A673 (cell line): Measurements from ENCODE around the gene HOXD8.

Source experiments
- EZH2 ChIP-seq: fragments of 200-600 bp; sonication (generic); IDR thresholded peaks from 2 replicates; pipeline ENCODE4 v1.6.1; 2017; ENCODE audit warnings: borderline replicate concordance, low read depth, mild to moderate bottlenecking, mixed read lengths, antibody characterized with exemption, low read length; ENCODE audit not compliant: poor library complexity, severe bottlenecking
- TF ChIP-seq, protein P1 (sequence below): fragments of 300-800, 200-600 bp; sonication (generic); conservative IDR thresholded peaks from 2 replicates; pipeline ENCODE4 v1.5.1; 2017; ENCODE audit warnings: low read depth, mild to moderate bottlenecking, antibody characterized with exemption, low read length, moderate library complexity, mixed read lengths

DNA sequence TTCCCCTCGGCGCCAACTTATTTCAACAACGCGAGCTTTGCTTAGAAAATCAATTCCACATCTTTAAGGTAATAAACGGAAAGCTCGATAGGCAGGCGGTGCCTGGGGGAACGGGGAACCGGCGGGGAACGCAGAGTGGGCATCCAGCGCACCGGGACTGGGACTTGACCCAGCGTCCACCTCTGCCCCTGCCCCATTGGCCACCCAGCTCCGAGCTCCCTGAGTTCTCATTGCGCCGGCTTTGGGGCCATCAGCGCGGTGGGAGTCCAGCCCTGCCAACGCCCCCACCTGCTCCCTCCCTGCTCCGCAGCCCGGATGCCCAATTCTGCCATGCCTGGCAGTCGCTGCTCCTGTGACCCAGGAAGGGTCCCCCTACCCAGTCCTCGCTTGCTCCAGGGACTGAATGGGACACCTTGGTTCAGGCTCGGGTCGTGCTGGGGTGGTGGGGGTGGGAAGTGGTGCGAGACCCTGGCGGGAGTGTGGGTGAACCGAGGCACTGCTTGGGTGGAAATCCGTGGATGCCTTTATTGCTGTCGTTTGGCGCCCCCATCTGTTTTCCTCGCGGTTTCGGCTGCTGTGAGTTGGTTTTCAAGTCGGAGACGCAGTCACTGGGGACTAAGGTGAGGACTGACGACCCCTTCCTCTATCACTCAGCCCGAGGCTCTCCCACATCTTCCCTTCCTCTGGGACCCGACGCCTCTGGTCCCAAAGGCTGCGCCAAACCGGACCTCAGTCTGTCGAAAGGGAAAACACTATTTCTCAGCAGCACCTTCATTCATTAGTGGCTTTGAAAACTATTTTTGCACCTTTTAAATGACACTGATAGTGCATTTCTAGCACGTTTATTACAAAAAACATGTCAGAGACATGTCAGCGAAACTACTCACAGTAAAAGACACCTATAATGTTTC is 43.4 kb upstream of the HOXD8 start:
- TF ChIP-seq, protein P1, sequence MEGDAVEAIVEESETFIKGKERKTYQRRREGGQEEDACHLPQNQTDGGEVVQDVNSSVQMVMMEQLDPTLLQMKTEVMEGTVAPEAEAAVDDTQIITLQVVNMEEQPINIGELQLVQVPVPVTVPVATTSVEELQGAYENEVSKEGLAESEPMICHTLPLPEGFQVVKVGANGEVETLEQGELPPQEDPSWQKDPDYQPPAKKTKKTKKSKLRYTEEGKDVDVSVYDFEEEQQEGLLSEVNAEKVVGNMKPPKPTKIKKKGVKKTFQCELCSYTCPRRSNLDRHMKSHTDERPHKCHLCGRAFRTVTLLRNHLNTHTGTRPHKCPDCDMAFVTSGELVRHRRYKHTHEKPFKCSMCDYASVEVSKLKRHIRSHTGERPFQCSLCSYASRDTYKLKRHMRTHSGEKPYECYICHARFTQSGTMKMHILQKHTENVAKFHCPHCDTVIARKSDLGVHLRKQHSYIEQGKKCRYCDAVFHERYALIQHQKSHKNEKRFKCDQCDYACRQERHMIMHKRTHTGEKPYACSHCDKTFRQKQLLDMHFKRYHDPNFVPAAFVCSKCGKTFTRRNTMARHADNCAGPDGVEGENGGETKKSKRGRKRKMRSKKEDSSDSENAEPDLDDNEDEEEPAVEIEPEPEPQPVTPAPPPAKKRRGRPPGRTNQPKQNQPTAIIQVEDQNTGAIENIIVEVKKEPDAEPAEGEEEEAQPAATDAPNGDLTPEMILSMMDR, result peak; percentile 89
- TF ChIP-seq EZH2, result peak; percentile 15
